Fibroblast of pulmonary artery (primary cell): Measurements from ENCODE around the gene MRM1.

Experiments
- DNase-seq: peaks from one replicate; pipeline ENCODE4 v3.0.0-alpha.2; 2010; ENCODE audit warnings: low read depth
- H3K4me3 ChIP-seq: replicated peaks from 2 replicates; pipeline ENCODE4 v1.5.1; 2011; ENCODE audit warnings: low read depth, mild to moderate bottlenecking, control low read depth, low read length, moderate library complexity
- TF ChIP-seq, protein P1 (sequence below): IDR thresholded peaks from 2 replicates; pipeline ENCODE4 v1.5.1; 2011; ENCODE audit warnings: mild to moderate bottlenecking, control low read depth, low read length, inconsistent platforms; ENCODE audit errors: missing control alignments

MRM1 gene

DNA sequence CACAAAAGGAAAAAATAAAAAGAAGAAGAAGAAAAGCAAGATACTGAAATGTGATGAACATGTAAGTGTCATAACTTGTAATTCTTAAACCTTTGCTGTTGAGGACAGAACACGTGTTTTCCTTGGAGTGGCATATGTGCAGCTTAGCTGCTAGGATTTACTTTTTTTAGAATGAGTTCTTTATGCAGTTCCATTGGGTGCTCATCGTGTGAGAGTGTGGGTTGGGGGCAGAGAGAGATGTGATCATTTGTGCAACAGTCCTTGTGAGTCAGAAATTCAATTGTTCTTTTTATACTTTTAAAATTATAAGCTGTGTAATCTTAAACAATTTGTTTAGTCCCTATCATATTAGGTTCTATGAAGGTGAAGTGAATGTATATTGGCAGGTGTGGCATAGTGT, 15.2 kb upstream of the MRM1 start:
- DNase-seq = no peak
- H3K4me3 ChIP-seq = no peak overlapping the region
- TF ChIP-seq, protein P1, sequence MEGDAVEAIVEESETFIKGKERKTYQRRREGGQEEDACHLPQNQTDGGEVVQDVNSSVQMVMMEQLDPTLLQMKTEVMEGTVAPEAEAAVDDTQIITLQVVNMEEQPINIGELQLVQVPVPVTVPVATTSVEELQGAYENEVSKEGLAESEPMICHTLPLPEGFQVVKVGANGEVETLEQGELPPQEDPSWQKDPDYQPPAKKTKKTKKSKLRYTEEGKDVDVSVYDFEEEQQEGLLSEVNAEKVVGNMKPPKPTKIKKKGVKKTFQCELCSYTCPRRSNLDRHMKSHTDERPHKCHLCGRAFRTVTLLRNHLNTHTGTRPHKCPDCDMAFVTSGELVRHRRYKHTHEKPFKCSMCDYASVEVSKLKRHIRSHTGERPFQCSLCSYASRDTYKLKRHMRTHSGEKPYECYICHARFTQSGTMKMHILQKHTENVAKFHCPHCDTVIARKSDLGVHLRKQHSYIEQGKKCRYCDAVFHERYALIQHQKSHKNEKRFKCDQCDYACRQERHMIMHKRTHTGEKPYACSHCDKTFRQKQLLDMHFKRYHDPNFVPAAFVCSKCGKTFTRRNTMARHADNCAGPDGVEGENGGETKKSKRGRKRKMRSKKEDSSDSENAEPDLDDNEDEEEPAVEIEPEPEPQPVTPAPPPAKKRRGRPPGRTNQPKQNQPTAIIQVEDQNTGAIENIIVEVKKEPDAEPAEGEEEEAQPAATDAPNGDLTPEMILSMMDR = no peak

DNA sequence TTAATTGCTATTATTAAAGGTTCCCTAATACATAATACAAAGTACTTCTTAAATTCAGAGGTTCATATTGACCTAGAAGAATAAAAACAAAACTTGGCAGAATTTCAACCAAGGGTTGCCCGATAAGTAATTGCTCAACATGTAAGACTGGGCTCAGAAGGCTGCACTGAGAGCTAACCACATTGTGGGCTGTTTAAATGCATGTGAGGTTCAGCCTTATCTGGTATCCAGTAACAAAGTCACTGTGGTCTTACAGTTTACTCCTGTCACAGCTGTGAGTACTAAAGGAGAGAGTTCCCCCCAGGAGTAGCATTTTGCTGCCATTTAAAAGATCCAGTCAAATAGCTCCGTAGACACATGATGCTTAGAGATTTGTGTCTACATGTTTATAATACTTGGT, 11.3 kb upstream of the MRM1 start:
- H3K4me3 ChIP-seq = no peak overlapping the region
- TF ChIP-seq, protein P1 = no peak
- peak; percentile 54 for DNase-seq

DNA sequence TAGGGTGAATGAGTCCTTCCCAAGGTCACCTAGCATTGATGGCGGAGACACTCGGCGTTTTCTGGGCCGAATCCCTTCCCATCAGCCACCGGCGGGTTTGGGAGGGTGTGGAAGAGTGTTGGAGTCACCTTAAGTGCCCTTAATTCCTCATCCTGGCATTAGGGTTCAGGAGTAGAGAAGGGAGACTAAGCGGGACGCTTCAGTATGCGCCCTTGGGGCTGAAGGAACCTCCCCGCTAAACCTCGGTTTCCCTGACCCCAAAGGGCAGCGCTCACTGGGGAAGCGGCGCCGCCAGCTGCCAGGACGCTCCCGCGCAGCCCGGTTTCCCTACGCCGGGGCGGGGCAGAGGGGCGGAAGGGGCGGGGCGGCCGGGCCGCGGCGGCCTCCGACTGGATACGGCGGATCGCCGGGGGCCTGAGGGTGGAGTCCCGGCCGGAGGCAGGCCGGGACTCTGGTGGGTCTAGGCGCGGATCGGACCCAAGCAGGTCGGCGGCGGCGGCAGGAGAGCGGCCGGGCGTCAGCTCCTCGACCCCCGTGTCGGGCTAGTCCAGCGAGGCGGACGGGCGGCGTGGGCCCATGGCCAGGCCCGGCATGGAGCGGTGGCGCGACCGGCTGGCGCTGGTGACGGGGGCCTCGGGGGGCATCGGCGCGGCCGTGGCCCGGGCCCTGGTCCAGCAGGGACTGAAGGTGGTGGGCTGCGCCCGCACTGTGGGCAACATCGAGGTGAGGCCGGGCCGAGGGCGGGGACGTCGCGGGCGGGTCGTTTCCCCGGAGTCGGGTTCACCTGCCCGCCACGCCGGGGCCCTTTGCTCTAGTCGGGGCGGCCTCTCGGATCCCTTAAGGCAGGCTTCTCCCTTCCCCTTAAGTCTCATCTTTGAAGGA, 9.7 kb upstream of the MRM1 start, which contains the start of gene DHRS11:
DHRS11 (plus strand) TSS at position 446 of the 882 bp plus-strand sequence; CDS start at position 577, 131 bp downstream.
- peak; percentile 58 for DNase-seq
- TF ChIP-seq, protein P1 = no peak
- peak within 1 kb of the TSS; percentile 56 for H3K4me3 ChIP-seq

DNA sequence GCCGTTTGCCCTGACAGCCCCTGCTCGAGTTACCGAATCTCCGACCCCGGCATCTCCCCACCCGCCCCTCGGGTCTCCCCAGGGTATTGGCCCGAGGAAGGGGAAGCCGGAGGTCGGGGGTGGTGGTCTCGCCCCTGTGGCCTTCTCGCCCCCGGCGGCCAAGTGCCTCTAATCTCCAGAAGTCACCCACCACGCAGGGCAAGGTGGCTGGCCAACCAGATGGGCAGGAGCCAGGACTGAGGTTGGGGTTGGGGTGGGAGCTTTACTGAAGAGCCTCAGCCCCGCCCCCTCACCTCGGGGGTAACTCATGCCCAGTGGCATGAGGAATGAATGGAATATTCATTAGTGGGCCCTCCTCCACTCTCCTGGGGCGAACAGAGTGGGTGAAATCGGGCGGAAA, 9.1 kb upstream of the MRM1 start:
- TF ChIP-seq, protein P1 = no peak
- no peak for DNase-seq
- peak overlapping the region; percentile 56 for H3K4me3 ChIP-seq

DNA sequence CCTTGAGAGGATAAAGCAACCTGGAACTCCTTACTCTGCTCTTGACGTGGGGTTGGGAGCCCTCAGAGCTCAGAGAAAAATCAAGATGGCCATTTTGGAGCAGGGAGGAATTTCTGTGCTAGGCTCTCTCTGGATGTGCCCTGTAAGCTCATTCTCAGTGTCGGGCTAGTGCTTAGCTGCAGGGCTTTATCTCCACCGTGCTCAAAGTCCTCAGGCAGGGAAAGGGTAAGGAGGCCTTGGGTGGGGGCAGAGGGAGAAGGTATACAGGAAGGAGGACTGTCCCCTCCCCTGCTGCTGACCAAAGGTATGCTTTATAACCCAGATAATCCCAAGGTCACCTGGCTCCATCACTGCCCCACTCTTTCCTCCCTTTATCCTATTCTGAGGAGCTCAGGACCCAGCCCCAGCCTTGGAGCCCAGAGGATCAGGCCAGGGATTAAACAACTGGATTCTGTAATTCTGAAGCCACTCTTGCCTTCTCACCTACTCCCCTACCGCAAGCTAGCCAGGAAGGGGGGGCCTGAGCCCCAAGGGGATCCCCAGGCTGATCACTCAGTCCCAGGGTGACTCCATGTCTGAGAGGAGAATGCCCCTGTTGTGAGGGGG, 8.6 kb upstream of the MRM1 start:
- no peak for DNase-seq
- peak overlapping the region; percentile 56 for H3K4me3 ChIP-seq
- TF ChIP-seq, protein P1 = no peak

DNA sequence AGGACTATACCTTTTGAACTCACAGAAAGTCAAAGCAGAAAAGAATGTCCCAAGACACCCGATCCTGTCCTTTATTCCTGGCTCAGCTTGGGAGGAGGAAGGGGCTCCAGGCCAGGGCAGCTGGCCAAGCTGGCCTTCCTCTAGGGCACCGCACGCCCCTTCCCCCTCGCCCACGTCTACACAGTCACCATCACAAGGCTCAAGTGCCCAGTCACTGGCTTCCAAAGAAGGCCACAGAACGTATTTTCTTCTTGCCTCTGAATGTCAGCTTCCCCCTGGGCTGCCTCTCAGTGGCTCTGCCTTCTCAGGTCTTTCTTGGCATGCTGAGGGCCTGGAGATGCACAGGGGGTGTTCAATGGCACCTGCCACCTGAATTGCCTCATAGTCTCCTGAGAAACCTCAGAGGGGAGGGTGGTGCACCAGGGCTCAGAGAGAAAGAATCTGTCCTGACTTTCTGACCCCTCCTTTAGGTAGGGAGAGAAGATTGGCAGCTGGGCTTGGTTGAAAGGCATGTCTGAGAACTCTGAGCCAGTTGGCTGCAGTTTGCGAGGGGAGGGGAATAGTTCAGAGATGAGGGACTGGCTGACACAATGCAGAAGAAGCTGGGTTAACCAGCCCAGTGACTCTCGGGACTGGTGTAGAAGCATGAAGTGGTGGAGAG, 7.6 kb upstream of the MRM1 start:
- no peak overlapping the region for H3K4me3 ChIP-seq
- TF ChIP-seq, protein P1 = no peak
- DNase-seq = no peak
